ENCODE results near the gene TGM5. TPM values are rescaled to one million over a fixed set of nuclear protein-coding genes. Genes with fewer than 3 reads are reported as not detected.

The TGM5 gene
- total and polyA plus RNA-seq, 11 donors = 1.2 TPM; not detected in 10

DNA sequence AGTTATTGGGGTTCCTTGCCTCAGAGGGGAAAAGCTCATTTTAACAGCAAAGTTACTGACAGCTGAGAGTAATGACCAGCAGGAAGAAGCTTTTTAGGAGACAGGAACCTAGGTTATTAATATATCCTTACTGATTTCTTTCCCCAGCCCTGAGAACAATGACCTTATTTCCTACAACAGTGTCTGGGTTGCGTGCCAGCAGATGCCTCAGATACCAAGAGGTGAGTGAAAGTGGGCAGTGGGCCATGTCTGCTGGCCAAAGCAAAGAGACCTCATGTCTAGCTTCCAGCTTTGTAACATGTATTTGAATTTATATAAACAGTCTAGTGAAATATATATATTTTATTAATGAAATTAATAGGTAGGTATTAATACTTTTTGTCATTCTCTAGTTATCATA lies 76.5 kb downstream of the TGM5 start:
- Histone ChIP-seq H3K27ac (peak overlapping the region; percentile 13 to 83 (median 67)), H3K4me3 (no peak overlapping the region), H3K36me3 (peaks cover 0 to 74% (median 61%) of the 10 kb centered on the region in 9 donors), H3K27me3 (no peaks in the 10 kb centered on the region), H3K4me1 (peaks cover 0 to 67% (median 43%) of the 10 kb centered on the region in 12 donors), H3K9me3 (no peaks in the 10 kb centered on the region)
- WGBS, 4 donors = 24 to 43% (median 36%) methylated on average over 1 of the region's 1 CpG
- intact Hi-C loops (cut with DNase I) = loop anchor here in 1 of 10 donors (5.0 kb wide), 1 partner anchor 48 kb away; no protein-coding TSS in a partner anchor
- TF ChIP-seq POLR2A (IDR thresholded peaks at IDR 0.05) = no peak
- TF ChIP-seq, protein P1, sequence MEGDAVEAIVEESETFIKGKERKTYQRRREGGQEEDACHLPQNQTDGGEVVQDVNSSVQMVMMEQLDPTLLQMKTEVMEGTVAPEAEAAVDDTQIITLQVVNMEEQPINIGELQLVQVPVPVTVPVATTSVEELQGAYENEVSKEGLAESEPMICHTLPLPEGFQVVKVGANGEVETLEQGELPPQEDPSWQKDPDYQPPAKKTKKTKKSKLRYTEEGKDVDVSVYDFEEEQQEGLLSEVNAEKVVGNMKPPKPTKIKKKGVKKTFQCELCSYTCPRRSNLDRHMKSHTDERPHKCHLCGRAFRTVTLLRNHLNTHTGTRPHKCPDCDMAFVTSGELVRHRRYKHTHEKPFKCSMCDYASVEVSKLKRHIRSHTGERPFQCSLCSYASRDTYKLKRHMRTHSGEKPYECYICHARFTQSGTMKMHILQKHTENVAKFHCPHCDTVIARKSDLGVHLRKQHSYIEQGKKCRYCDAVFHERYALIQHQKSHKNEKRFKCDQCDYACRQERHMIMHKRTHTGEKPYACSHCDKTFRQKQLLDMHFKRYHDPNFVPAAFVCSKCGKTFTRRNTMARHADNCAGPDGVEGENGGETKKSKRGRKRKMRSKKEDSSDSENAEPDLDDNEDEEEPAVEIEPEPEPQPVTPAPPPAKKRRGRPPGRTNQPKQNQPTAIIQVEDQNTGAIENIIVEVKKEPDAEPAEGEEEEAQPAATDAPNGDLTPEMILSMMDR (IDR thresholded peaks at IDR 0.05) = no peak
- ATAC-seq (peak; percentile 53 to 69 (median 65)), DNase-seq (peak; percentile 76 to 91 (median 82))

DNA sequence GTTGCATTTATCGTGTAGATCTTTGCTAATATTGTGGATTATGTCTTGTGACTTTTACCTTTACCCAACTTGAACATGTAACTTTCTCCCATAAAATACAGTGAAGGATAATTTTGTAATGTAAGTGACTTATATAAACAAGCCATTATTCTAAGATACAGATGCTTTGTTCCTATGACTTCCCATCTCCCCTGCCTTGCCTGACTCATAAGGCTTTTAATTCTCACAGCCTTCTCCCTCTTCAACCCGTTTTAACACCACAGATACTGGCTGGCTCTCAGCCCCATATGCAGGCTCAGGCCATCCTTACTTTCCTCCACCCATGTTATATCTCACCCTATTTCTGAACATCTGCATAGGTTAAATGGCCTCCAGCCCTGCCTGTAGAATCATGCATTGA lies 77.4 kb downstream of the TGM5 start:
- no peak for DNase-seq
- peaks cover 0 to 65% (median 52%) of the 10 kb centered on the region in 9 donors for H3K36me3 ChIP-seq
- TF ChIP-seq, protein P1 (IDR thresholded peaks at IDR 0.05) = no peak
- TF ChIP-seq POLR2A (IDR thresholded peaks at IDR 0.05) = no peak
- H3K27ac ChIP-seq = peak overlapping the region in 9 of 12 donors; percentile 56 to 83 (median 72)
- H3K4me3 ChIP-seq = no peak overlapping the region
- peaks cover 0 to 63% (median 42%) of the 10 kb centered on the region in 12 donors for H3K4me1 ChIP-seq
- H3K9me3 ChIP-seq = no peaks in the 10 kb centered on the region
- WGBS, 4 donors = 53 to 72% (median 67%) methylated on average over 2 of the region's 2 CpGs
- intact Hi-C loops (cut with DNase I) = loop anchor here in 3 of 10 donors (2.0 to 5.0 kb wide), 3 partner anchors 16 to 98 kb away; no protein-coding TSS in a partner anchor
- no peaks in the 10 kb centered on the region for H3K27me3 ChIP-seq
- ATAC-seq = no peak

GRCh38 chr15:43187544-43188155 lies 79.1 kb downstream of the TGM5 start:
- 55 to 71% (median 67%) methylated on average over 2 of the region's 2 CpGs for WGBS, 4 donors
- H3K27ac ChIP-seq = no peak overlapping the region
- H3K4me3 ChIP-seq = peak overlapping the region in 1 of 12 donors; percentile 93
- intact Hi-C loops (cut with DNase I) = loop anchor here in 4 of 10 donors (1.0 to 5.0 kb wide), 4 partner anchors 17 to 100 kb away; no protein-coding TSS in a partner anchor
- H3K27me3 ChIP-seq = no peaks in the 10 kb centered on the region
- DNase-seq (no peak), ATAC-seq (no peak)
- peaks cover 0 to 51% (median 36%) of the 10 kb centered on the region in 9 donors for H3K36me3 ChIP-seq
- TF ChIP-seq, protein P1 (IDR thresholded peaks at IDR 0.05) = peak; percentile 44 to 77 (median 64)
- no peak for TF ChIP-seq POLR2A (IDR thresholded peaks at IDR 0.05)
- H3K4me1 ChIP-seq = peaks cover 0 to 53% (median 41%) of the 10 kb centered on the region in 12 donors
- no peaks in the 10 kb centered on the region for H3K9me3 ChIP-seq

DNA sequence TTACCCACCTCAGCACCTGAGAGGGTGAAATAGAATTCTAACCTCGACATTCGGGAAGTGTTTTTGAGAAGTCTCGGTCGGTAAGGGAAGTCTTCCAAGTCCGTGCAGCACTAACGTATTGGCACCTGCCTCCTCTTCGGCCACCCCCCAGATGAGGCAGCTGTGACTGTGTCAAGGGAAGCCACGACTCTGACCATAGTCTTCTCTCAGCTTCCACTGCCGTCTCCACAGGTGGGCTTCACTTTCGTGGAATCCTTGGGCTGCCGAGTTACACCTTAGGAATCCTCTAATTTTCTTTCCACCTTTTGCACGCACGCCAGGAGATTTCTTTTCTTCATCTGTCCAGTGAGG lies 80.8 kb downstream of the TGM5 start:
- H3K9me3 ChIP-seq = no peaks in the 10 kb centered on the region
- TF ChIP-seq, protein P1 (IDR thresholded peaks at IDR 0.05) = no peak
- no peak for TF ChIP-seq POLR2A (IDR thresholded peaks at IDR 0.05)
- peaks cover 0 to 51% (median 35%) of the 10 kb centered on the region in 9 donors for H3K36me3 ChIP-seq
- DNase-seq (no peak), ATAC-seq (peak in 2 of 4 donors; percentile 5 to 7)
- WGBS, 4 donors = 0 to 2% (median 2%) methylated on average over 11 to 13 of the region's 13 CpGs
- peak overlapping the region; percentile 68 to 93 (median 84) for H3K4me3 ChIP-seq
- no peaks in the 10 kb centered on the region for H3K27me3 ChIP-seq
- peak overlapping the region; percentile 81 to 95 (median 91) for H3K27ac ChIP-seq
- intact Hi-C loops (cut with DNase I) = loop anchor here in 2 of 10 donors (5.0 kb wide), 2 partner anchors 96 to 101 kb away; no protein-coding TSS in a partner anchor
- H3K4me1 ChIP-seq = peaks cover 0 to 53% (median 41%) of the 10 kb centered on the region in 12 donors

All from heart left ventricle (tissue), 16 donors.